Lung (tissue), 12 donors: ENCODE data around the gene LIMK2. TPM values are rescaled to one million over a fixed set of nuclear protein-coding genes. Genes with fewer than 3 reads are reported as not detected.
A peak's percentile ranks its signal among the peaks of the same experiment; 100 is the strongest.
"Not testable (repeated sequence)": the region's sequence is repeated elsewhere in the genome, so short reads cannot be mapped to it uniquely, and the experiment has no call there.

Source experiments
- ATAC-seq: fragments of 200-7000 bp; cut with Tn5 transposase; one replicate; pipeline ENCODE4 v1.9.1; 2020; ENCODE audit warnings: moderate number of reproducible peaks; ENCODE audit not compliant: insufficient read depth, low FRiP score
- DNase-seq, 3 donors: peaks; one replicate each; pipeline ENCODE4 v3.0.0-alpha.2; 2013 to 2017
- H3K27ac ChIP-seq, 2 donors: one replicate each; pipeline ENCODE4 v1.5.1; 2013; ENCODE audit warnings: mild to moderate bottlenecking in 2 of 2, moderate library complexity in 2 of 2, control low read depth in 1 of 2, inconsistent platforms in 1 of 2, low read depth in 1 of 2, low read length in 1 of 2
- H3K27me3 ChIP-seq, 3 donors: one replicate each; pipeline ENCODE4 v1.5.1; 2013; ENCODE audit warnings: low read length in 2 of 3; ENCODE audit not compliant: control insufficient read depth in 3 of 3, insufficient read depth in 3 of 3
- H3K36me3 ChIP-seq, 4 donors: one replicate each; pipeline ENCODE4 v1.5.1; 2013; ENCODE audit warnings: low read length in 4 of 4, mild to moderate bottlenecking in 1 of 4, moderate library complexity in 1 of 4; ENCODE audit not compliant: control insufficient read depth in 4 of 4, insufficient read depth in 4 of 4
- H3K4me1 ChIP-seq, 5 donors: one replicate each; pipeline ENCODE4 v1.5.1; 2013; ENCODE audit warnings: low read length in 5 of 5, mild to moderate bottlenecking in 2 of 5, moderate library complexity in 1 of 5; ENCODE audit not compliant: control insufficient read depth in 5 of 5, insufficient read depth in 5 of 5
- H3K4me3 ChIP-seq: one replicate; pipeline ENCODE4 v1.5.1; 2013; ENCODE audit warnings: mild to moderate bottlenecking, control low read depth, moderate library complexity
- H3K9ac ChIP-seq, 2 donors: one replicate each; pipeline ENCODE4 v1.5.1; 2013; ENCODE audit warnings: low read length in 2 of 2, control low read depth in 1 of 2; ENCODE audit not compliant: insufficient read depth in 1 of 2
- H3K9me3 ChIP-seq, 4 donors: one replicate each; pipeline ENCODE4 v1.5.1; 2013; ENCODE audit warnings: low read length in 3 of 4, mild to moderate bottlenecking in 1 of 4, moderate library complexity in 1 of 4; ENCODE audit not compliant: control insufficient read depth in 4 of 4, insufficient read depth in 3 of 4
- WGBS, 2 donors: extraction: QIAGEN DNeasy Blood & Tissue Kit; methylation state at CpG; one replicate each; pipeline ENCODE4 v1.1.7; 2013; 5-methylcytosine and 5-hydroxymethylcytosine counted together
- polyA plus RNA-seq, 2 donors: library from polyadenylated mRNA; stranded (reverse); fragments of 200-250 nt; gene quantifications; one replicate each; pipeline ENCODE4 v1.2.1, GENCODE V29; 2013
- total RNA-seq, 2 donors: library from RNA; depleted of rRNA in 1 of 2; stranded (reverse); fragments of >200 nt in 1 of 2; gene quantifications; one replicate each; pipeline ENCODE4 v1.2.1, GENCODE V29; 2014 to 2021
- TF ChIP-seq, protein P1 (sequence below): IDR thresholded peaks from 2 replicates; pipeline ENCODE4 v1.5.1; 2012; ENCODE audit warnings: mild to moderate bottlenecking; ENCODE audit errors: control extremely low read depth, extremely low read depth
- donor health status: control.
- donor health status: control.
- donor health status: Bipolar disorder and iron deficiency.
- donor health status: healthy.
- donor health status: DM: yes; HTN: yes; CAD: no.

Gene LIMK2
- total and polyA plus RNA-seq, 4 donors, result 27.3 to 113 (median 81.4) TPM

DNA sequence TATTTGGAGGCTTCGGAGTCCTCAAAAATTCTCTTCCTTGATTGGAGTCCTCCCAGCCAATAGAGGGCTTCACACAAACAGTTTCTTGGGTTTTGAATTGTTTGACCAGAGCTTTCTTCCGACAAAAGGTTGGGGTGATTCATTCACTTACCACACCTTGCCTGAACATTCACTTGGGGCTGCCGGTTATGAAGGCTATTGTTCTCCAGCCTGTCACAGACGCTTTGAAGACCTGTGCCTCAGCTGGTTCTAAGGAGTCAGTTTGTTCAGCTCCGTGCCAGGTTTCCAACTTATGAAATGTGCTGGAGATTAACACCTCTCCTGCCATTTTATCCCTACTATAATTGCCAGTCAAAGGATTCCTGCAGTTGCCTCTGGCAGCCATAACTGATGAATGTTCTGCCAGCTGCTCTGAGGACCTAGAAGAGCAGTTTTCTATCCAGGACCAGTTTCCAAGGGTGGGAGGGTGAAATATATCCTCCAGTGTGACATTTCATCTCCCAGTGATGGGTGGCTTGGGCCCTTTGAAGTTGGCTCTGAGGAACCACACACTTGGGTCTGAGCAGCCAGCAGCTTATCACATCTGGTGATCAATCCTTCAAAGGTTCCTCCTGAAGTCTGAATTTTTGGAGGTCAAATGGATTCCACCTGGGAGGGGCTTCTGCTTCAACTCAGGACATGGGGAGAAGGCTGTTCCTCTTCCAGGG, 31.4 kb downstream of the LIMK2 start:
- DNase-seq (no peak), ATAC-seq (no peak)
- 81 to 85% methylated on average over 5 of the region's 5 CpGs for WGBS, 2 donors
- H3K9me3 ChIP-seq, result no peaks in the 10 kb centered on the region
- TF ChIP-seq, protein P1, sequence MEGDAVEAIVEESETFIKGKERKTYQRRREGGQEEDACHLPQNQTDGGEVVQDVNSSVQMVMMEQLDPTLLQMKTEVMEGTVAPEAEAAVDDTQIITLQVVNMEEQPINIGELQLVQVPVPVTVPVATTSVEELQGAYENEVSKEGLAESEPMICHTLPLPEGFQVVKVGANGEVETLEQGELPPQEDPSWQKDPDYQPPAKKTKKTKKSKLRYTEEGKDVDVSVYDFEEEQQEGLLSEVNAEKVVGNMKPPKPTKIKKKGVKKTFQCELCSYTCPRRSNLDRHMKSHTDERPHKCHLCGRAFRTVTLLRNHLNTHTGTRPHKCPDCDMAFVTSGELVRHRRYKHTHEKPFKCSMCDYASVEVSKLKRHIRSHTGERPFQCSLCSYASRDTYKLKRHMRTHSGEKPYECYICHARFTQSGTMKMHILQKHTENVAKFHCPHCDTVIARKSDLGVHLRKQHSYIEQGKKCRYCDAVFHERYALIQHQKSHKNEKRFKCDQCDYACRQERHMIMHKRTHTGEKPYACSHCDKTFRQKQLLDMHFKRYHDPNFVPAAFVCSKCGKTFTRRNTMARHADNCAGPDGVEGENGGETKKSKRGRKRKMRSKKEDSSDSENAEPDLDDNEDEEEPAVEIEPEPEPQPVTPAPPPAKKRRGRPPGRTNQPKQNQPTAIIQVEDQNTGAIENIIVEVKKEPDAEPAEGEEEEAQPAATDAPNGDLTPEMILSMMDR, result no peak
- H3K27ac ChIP-seq, result peak overlapping the region in 1 of 2 donors; percentile 15
- H3K4me3 ChIP-seq, result no peak overlapping the region
- H3K9ac ChIP-seq, result no peak overlapping the region
- H3K27me3 ChIP-seq, result no peaks in the 10 kb centered on the region
- peaks cover 0 to 4% (median 3%) of the 10 kb centered on the region in 4 donors for H3K36me3 ChIP-seq
- peaks cover 0 to 14% (median 7%) of the 10 kb centered on the region in 5 donors for H3K4me1 ChIP-seq

DNA sequence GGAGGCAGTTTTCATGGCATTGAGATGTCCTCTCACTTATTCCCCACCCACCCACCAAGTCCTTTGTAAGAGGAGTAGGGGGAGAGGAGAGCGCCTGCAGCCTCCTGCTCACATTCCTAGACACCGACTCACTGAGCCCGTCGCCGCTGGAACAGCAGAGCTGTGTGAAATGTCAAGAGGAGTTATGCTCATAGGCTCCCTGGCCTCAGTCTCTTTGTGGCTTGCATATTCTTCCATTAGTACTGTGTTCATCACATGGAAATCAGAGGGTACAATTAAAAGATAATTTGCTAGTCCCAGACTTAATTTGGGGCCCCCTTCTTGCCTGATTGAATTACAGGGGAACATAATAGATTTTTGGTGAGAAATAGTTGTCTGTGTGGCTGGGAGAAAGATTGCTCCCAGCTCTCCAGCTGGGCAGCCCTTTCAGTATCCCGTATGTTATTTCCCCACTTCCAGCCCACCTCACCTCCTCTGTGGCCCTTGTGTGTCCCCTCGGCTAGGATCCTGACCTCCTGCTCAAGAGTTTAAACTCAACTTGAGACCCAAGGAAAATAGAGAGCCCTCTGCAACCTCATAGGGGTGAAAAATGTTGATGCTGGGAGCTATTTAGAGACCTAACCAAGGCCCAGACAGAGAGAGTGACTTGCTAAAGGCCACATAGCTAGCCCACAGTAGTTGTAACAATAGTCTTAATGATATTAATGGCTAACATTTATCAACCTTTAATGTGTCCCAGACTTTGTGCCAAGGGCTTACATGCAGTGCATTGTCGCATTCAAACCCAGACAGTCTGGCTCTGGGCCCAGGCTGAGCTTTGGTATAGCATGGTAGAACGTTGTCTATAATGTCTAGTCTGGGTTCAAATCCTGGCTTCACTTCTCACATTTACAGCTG, 32.2 kb downstream of the LIMK2 start:
- DNase-seq, result no peak
- peaks cover 0 to 4% (median 2%) of the 10 kb centered on the region in 4 donors for H3K36me3 ChIP-seq
- H3K27ac ChIP-seq, result peak overlapping the region in 1 of 2 donors; percentile 15
- peaks cover 7 to 19% (median 11%) of the 10 kb centered on the region in 5 donors for H3K4me1 ChIP-seq
- WGBS, 2 donors, result 74 to 76% methylated on average over 9 of the region's 9 CpGs
- ATAC-seq, result no peak
- TF ChIP-seq, protein P1, result no peak
- no peaks in the 10 kb centered on the region for H3K9me3 ChIP-seq
- H3K27me3 ChIP-seq, result no peaks in the 10 kb centered on the region
- H3K4me3 ChIP-seq, result no peak overlapping the region
- H3K9ac ChIP-seq, result no peak overlapping the region

DNA sequence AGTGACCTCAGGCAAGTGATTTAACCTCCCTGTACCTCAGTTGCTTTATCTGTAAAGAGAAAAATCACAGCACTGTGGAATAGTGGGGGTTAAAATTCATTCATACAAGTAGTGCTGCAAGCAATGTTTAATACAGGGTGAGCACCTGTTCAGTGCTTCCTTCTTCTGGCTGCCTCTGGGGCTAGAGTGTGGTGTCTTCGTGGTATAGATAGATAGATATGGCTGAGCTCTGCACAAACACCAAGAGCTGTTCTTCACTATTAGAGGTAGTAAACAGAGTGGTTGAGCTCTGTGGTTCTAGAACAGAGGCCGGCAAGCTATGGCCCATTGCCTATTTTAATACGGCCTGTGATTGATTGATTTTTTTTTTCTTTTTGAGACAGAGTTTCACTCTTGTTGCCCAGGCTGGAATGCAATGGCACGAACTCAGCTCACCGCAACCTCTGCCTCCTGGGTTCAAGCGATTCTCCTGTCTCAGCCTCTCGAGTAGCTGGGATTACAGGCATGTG, 32.9 kb downstream of the LIMK2 start:
- TF ChIP-seq, protein P1, result no peak
- H3K9me3 ChIP-seq, result no peaks in the 10 kb centered on the region
- H3K4me1 ChIP-seq, result peaks cover 9 to 23% (median 13%) of the 10 kb centered on the region in 5 donors
- DNase-seq (no peak), ATAC-seq (no peak)
- peaks cover 0 to 4% (median 2%) of the 10 kb centered on the region in 4 donors for H3K36me3 ChIP-seq
- WGBS, 2 donors, result 86 to 87% methylated on average over 7 of the region's 7 CpGs
- no peak overlapping the region for H3K9ac ChIP-seq
- H3K27ac ChIP-seq, result no peak overlapping the region
- no peak overlapping the region for H3K4me3 ChIP-seq
- no peaks in the 10 kb centered on the region for H3K27me3 ChIP-seq

DNA sequence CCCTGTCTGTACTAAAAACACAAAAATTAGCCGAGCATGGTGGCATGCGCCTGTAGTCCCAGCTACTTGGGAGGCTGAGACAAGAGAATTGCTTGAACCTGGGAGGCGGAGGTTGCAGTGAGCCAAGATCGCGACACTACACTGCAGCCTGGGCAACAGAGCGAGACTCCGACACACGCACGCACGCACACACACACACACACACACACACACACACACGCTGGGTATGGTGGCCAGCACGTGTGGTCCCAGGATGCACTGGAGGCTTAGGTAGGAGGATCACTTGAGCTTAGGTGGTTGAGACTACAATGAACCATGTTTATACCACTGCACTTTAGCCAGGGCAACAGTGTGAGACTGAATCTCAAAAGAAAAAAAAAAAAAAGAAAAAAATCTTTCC, 33.9 kb downstream of the LIMK2 start:
- H3K4me1 ChIP-seq, result peaks cover 9 to 30% (median 13%) of the 10 kb centered on the region in 5 donors
- not testable (repeated sequence) for ATAC-seq, H3K4me3 ChIP-seq, H3K27me3 ChIP-seq, H3K27ac ChIP-seq, H3K36me3 ChIP-seq, DNase-seq, H3K9me3 ChIP-seq, H3K9ac ChIP-seq
- 89 to 95% methylated on average over 12 of the region's 12 CpGs for WGBS, 2 donors
